SH-SY5Y (cell line): ENCODE measurements around the gene PARP9.

Experiments
- GATA2 ChIP-seq: IDR thresholded peaks from 2 replicates; pipeline ENCODE4 v1.6.1; 2011; ENCODE audit warnings: mild to moderate bottlenecking, low read depth, low read length
- GATA3 ChIP-seq: IDR thresholded peaks from 2 replicates; pipeline ENCODE4 v1.6.1; 2011; ENCODE audit warnings: low read depth, mild to moderate bottlenecking, low read length, moderate library complexity

- no peak for TF ChIP-seq GATA3
- TF ChIP-seq GATA2: no peak
Measured at GRCh38 chr3:122488262-122488973, 75.7 kb downstream of the PARP9 start.
